Smooth muscle cell (in vitro differentiated cells): ENCODE results near the gene FSTL4. TPM values are rescaled to one million over a fixed set of nuclear protein-coding genes. Genes with fewer than 3 reads are reported as not detected.
A peak's percentile ranks its signal among the peaks of the same experiment; 100 is the strongest.

ENCODE experiments used
- DNase-seq: peaks from one replicate; lab custom pipeline; 2025; ENCODE audit not compliant: unreplicated experiment; lab: John Stamatoyannopoulos, UW
- H2AFZ ChIP-seq: fragments of 200-600 bp; sonication (generic); 2 replicates; pipeline ENCODE4 v1.6.0; 2016; ENCODE audit warnings: antibody characterized with exemption, low read depth, mild to moderate bottlenecking
- H3F3A ChIP-seq: fragments of 200-600 bp; sonication (generic); 2 replicates; pipeline ENCODE4 v1.6.0; 2017; ENCODE audit warnings: antibody characterized with exemption, low read depth
- H3K27ac ChIP-seq: fragments of 200-600 bp; sonication (generic); 2 replicates; pipeline ENCODE4 v1.5.1; 2016; ENCODE audit warnings: low read depth, mild to moderate bottlenecking
- H3K27me3 ChIP-seq: fragments of 200-600 bp; sonication (generic); 2 replicates; pipeline ENCODE4 v1.6.1; 2016; ENCODE audit warnings: low read depth, mild to moderate bottlenecking
- H3K36me3 ChIP-seq: fragments of 200-600 bp; sonication (generic); 2 replicates; pipeline ENCODE4 v1.5.1; 2016; ENCODE audit warnings: low read depth
- H3K4me1 ChIP-seq: fragments of 200-600 bp; sonication (generic); 2 replicates; pipeline ENCODE4 v1.5.1; 2016; ENCODE audit warnings: low read depth
- H3K4me2 ChIP-seq: fragments of 200-600 bp; sonication (generic); 2 replicates; pipeline ENCODE4 v1.6.0; 2016; ENCODE audit warnings: mild to moderate bottlenecking
- H3K4me3 ChIP-seq: fragments of 200-600 bp; sonication (generic); 2 replicates; pipeline ENCODE4 v1.5.1; 2016; ENCODE audit warnings: mild to moderate bottlenecking
- H3K79me2 ChIP-seq: fragments of 200-600 bp; sonication (generic); 2 replicates; pipeline ENCODE4 v1.6.0; 2016; ENCODE audit warnings: low read depth, mild to moderate bottlenecking
- H3K9ac ChIP-seq: fragments of 200-600 bp; sonication (generic); 2 replicates; pipeline ENCODE4 v1.6.0; 2016; ENCODE audit warnings: low read depth
- H3K9me3 ChIP-seq: fragments of 200-600 bp; sonication (generic); replicated peaks from 2 replicates; pipeline ENCODE4 v1.5.1; 2016; ENCODE audit warnings: low read depth
- H4K20me1 ChIP-seq: fragments of 200-600 bp; sonication (generic); 2 replicates; pipeline ENCODE4 v1.6.0; 2016; ENCODE audit warnings: low read depth
- CTCF ChIP-seq: fragments of 200-600 bp; sonication (generic); IDR thresholded peaks from 2 replicates; pipeline ENCODE4 v1.5.1; 2017; ENCODE audit warnings: borderline replicate concordance, mild to moderate bottlenecking, antibody characterized with exemption; ENCODE audit not compliant: insufficient read depth, poor library complexity, severe bottlenecking
- WGBS: methylation state at CpG from one replicate; pipeline ENCODE4 v1.1.7; 2016; ENCODE audit warnings: low lambda C conversion rate; 5-methylcytosine and 5-hydroxymethylcytosine counted together
- polyA plus RNA-seq: library from polyadenylated mRNA; unstranded; fragments of >200 nt; fragmentation: Nextera tagmentation; extraction: Ambion mirVana; gene quantifications from 2 replicates; pipeline ENCODE4 v1.2.1, GENCODE V29; 2016
- total RNA-seq: library from RNA; depleted of rRNA; stranded (reverse); fragments of >200 nt; gene quantifications from 2 replicates; pipeline ENCODE4 v1.2.3, GENCODE V29; 2014

Gene FSTL4
- total and polyA plus RNA-seq, 2 experiments from 2014 or later, result 0.49 TPM; not detected in 1

- H3K36me3 ChIP-seq, result no peaks in the 10 kb centered on the region
- TF ChIP-seq CTCF, result no peak
- no peak overlapping the region for H2AFZ ChIP-seq
- H3K9me3 ChIP-seq, result no peaks in the 10 kb centered on the region
- no peak overlapping the region for H3K27ac ChIP-seq
- no peak overlapping the region for H3K4me2 ChIP-seq
- no peaks in the 10 kb centered on the region for H3F3A ChIP-seq
- no peak overlapping the region for H3K4me3 ChIP-seq
- 91% methylated on average over 13 of the region's 13 CpGs for WGBS
- no peaks in the 10 kb centered on the region for H3K79me2 ChIP-seq
- no peaks in the 10 kb centered on the region for H3K4me1 ChIP-seq
- DNase-seq, result no peak
- no peaks in the 10 kb centered on the region for H4K20me1 ChIP-seq
- H3K27me3 ChIP-seq, result peaks cover 5% of the 10 kb centered on the region
- H3K9ac ChIP-seq, result no peak overlapping the region
Measured at GRCh38 chr5:133246376-133247150, 365.8 kb downstream of the FSTL4 start.

GRCh38 chr5:133246053-133246370 lies 366.3 kb downstream of the FSTL4 start:
- H3K4me2 ChIP-seq, result no peak overlapping the region
- TF ChIP-seq CTCF, result no peak
- H3K4me1 ChIP-seq, result no peaks in the 10 kb centered on the region
- H4K20me1 ChIP-seq, result no peaks in the 10 kb centered on the region
- no peaks in the 10 kb centered on the region for H3K9me3 ChIP-seq
- no peak overlapping the region for H2AFZ ChIP-seq
- WGBS, result 82% methylated on average over 12 of the region's 12 CpGs
- peaks cover 5% of the 10 kb centered on the region for H3K27me3 ChIP-seq
- no peak overlapping the region for H3K4me3 ChIP-seq
- no peaks in the 10 kb centered on the region for H3K79me2 ChIP-seq
- H3K9ac ChIP-seq, result no peak overlapping the region
- no peaks in the 10 kb centered on the region for H3F3A ChIP-seq
- DNase-seq, result no peak
- no peak overlapping the region for H3K27ac ChIP-seq
- H3K36me3 ChIP-seq, result no peaks in the 10 kb centered on the region

GRCh38 chr5:133245191-133246052 lies 366.9 kb downstream of the FSTL4 start:
- TF ChIP-seq CTCF, result no peak
- 51% methylated on average over 11 of the region's 11 CpGs for WGBS
- no peaks in the 10 kb centered on the region for H3F3A ChIP-seq
- H3K36me3 ChIP-seq, result no peaks in the 10 kb centered on the region
- DNase-seq, result no peak
- H3K79me2 ChIP-seq, result no peaks in the 10 kb centered on the region
- H3K9ac ChIP-seq, result peak overlapping the region; percentile 57
- H4K20me1 ChIP-seq, result no peaks in the 10 kb centered on the region
- H3K4me2 ChIP-seq, result no peak overlapping the region
- H3K27ac ChIP-seq, result peak overlapping the region; percentile 75
- peaks cover 5% of the 10 kb centered on the region for H3K27me3 ChIP-seq
- H3K4me3 ChIP-seq, result no peak overlapping the region
- no peaks in the 10 kb centered on the region for H3K9me3 ChIP-seq
- no peaks in the 10 kb centered on the region for H3K4me1 ChIP-seq
- no peak overlapping the region for H2AFZ ChIP-seq
